Astrocyte (in vitro differentiated cells and primary cell): ENCODE measurements around the gene TSPAN4.

Experiments used
- EZH2 ChIP-seq: IDR thresholded peaks from 2 replicates; pipeline ENCODE4 v1.6.1; 2012; ENCODE audit warnings: mild to moderate bottlenecking, low read length, inconsistent platforms; ENCODE audit not compliant: insufficient read depth
- TF ChIP-seq, protein P1 (sequence below): IDR thresholded peaks from 2 replicates; pipeline ENCODE4 v1.5.1; 2011; ENCODE audit warnings: low read depth, mild to moderate bottlenecking, inconsistent platforms, low read length, moderate library complexity; ENCODE audit not compliant: insufficient read depth

DNA sequence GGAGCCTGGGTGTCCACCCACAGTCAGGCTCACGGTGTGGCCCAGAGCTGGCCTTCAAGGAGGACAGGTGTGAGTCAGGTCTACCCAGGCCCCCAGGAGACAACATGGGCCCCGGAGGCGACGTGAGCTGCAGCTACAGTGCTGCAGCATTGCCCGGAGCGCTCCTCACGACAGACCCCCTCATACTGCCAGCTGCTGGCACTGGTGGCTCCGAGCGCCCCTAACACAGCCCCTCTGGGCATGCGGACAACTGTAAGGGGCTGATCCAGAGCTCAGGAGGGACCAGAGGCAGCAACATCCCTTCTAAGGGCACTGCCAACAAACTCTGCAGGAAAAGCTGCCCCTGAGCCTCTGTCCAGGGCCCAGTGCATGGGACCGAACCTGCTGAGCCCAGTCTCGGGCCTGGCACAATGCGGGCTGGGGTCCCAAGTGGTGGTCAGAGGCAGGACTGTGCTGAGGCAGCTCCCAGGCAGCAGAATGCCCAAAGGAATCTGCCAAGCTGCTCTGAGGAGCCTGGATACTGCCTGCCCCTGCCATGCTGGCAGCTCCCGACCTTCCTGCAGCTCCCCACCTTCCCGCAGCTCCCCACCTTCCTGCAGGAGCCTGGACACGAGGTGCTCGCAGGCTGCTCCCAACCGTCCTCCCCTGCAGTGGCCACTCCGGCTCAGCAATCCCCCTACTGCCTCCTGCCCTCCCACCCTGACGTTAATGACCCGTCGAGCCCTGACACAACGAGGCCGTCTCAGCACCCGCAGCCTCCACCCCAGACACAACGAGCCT lies 52.9 kb downstream of the TSPAN4 start:
- TF ChIP-seq, protein P1, sequence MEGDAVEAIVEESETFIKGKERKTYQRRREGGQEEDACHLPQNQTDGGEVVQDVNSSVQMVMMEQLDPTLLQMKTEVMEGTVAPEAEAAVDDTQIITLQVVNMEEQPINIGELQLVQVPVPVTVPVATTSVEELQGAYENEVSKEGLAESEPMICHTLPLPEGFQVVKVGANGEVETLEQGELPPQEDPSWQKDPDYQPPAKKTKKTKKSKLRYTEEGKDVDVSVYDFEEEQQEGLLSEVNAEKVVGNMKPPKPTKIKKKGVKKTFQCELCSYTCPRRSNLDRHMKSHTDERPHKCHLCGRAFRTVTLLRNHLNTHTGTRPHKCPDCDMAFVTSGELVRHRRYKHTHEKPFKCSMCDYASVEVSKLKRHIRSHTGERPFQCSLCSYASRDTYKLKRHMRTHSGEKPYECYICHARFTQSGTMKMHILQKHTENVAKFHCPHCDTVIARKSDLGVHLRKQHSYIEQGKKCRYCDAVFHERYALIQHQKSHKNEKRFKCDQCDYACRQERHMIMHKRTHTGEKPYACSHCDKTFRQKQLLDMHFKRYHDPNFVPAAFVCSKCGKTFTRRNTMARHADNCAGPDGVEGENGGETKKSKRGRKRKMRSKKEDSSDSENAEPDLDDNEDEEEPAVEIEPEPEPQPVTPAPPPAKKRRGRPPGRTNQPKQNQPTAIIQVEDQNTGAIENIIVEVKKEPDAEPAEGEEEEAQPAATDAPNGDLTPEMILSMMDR = no peak
- no peak for TF ChIP-seq EZH2
